ENCODE results near the gene SASH1.

DNA sequence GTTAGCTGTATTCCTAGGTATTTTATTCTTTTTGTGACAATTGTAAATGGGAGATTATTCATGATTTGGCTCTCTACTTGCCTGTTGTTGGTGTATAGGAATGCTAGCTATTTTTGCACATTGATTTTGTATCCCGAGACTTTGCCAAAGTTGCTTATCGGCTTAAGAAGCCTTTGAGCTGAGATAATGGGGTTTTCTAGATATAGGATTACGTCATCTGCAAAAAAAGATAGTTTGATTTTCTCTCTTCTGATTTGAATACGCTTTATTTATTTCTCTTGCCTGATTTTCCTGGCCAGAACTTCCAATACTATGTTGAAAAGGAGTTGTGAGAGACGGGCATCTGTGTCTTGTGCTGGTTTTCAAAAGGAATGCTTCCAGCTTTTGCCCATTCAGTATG is 241.0 kb downstream of the SASH1 start:
- TF ChIP-seq, protein P1, sequence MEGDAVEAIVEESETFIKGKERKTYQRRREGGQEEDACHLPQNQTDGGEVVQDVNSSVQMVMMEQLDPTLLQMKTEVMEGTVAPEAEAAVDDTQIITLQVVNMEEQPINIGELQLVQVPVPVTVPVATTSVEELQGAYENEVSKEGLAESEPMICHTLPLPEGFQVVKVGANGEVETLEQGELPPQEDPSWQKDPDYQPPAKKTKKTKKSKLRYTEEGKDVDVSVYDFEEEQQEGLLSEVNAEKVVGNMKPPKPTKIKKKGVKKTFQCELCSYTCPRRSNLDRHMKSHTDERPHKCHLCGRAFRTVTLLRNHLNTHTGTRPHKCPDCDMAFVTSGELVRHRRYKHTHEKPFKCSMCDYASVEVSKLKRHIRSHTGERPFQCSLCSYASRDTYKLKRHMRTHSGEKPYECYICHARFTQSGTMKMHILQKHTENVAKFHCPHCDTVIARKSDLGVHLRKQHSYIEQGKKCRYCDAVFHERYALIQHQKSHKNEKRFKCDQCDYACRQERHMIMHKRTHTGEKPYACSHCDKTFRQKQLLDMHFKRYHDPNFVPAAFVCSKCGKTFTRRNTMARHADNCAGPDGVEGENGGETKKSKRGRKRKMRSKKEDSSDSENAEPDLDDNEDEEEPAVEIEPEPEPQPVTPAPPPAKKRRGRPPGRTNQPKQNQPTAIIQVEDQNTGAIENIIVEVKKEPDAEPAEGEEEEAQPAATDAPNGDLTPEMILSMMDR (IDR thresholded peaks at IDR 0.05), result no peak
- TF ChIP-seq POLR2A (IDR thresholded peaks at IDR 0.05), result no peak

Measured in heart left ventricle (tissue), 13 donors.